NCI-H1436 treated with DMSO at 0.1 percent for 48 hours (cell line): ENCODE measurements around the gene POC1B.

Source experiments
- DNase-seq: peaks from one replicate; lab custom pipeline; 2025; lab: John Stamatoyannopoulos, UW

POC1B gene

GRCh38 chr12:89384807-89385206 lies 141.0 kb downstream of the POC1B start:
- no peak for DNase-seq

DNA sequence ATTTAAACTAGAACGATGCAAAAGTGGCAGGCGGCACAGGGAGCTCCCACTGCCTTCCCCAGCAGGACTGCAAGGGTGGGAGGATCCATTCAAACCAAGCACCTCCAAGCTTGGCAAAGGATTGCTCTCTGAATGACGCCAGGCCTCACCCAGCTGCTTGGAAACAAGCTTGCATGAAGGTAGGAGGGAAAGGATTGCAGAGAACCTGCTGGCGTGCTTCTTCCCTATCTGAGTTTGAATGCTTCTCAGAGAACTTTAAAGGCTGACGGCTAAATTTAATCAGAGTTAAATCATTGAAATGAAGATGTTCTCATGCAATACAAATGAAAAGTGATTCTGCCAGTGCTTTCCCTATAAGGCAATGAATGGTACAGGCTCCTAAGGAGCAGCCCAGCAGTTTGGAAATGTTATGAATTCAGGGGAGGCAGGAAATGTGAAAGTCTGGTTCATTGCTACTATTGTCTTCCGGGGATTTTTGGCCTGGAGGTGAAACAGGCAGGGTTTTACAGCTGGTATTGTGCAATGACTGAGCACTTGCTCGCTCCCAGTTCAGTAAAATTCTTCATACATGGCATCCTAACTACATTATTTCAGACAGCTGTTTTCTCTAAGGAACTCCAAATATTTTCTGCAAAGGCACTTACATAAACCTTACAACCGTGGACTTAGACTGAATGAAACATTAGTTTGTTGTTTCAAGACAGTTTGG lies 141.6 kb downstream of the POC1B start:
- DNase-seq, result no peak

DNA sequence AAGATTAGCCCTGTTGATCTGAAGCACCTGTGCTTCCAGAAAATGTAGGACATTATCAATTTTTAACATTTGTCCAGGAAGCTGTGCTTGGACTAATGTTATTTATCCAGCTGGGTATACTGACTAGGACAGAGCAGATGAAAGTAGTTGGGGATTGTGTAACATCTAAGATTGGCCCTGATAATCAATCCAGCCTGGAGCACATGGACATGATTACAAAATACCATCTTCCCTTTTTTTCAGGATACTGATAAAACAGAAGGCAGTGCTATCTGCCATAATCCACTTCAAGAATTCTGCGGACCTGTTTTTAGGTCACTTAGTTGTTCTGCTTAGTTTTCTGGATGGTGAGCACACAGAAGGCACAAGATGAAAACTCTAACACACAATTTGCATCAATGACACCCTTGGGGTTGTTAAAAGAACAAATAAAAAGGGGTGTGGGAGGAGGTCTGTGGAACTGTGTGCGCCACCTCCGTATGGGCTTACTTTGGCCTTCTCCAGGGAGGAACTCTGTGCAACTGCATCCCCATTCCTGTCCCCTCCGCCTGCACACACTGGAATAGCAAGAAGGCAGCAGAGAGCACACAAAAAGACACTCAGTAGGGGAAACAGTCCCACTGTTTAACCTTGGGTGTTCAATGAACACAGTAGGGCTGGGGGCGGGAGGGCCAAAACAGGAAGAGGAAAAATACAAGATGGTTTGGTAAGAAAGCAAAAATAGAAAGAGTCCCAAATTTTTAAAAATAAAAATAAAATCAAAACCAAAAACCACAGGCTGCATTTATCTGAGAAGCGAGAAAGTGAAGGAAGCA lies 142.4 kb downstream of the POC1B start:
- DNase-seq, result no peak

DNA sequence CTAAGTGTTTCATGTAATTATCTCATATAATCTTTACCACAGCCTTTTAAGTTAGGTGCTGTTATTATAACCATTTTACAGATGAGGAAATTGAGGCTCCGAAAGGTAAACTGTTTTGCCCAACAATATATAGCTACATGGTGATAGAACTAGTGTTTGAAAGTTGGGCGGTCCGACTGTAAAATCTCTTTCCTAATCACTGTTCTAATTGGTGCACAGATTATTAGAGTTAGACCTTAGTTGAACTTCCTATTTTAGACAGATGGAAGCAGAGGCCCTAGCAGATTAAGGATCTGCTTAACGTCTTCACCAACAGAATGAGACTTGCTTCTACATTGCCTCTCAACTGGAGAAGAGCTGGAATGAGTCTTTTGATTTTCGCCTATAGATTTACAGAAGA lies 143.5 kb downstream of the POC1B start:
- no peak for DNase-seq

DNA sequence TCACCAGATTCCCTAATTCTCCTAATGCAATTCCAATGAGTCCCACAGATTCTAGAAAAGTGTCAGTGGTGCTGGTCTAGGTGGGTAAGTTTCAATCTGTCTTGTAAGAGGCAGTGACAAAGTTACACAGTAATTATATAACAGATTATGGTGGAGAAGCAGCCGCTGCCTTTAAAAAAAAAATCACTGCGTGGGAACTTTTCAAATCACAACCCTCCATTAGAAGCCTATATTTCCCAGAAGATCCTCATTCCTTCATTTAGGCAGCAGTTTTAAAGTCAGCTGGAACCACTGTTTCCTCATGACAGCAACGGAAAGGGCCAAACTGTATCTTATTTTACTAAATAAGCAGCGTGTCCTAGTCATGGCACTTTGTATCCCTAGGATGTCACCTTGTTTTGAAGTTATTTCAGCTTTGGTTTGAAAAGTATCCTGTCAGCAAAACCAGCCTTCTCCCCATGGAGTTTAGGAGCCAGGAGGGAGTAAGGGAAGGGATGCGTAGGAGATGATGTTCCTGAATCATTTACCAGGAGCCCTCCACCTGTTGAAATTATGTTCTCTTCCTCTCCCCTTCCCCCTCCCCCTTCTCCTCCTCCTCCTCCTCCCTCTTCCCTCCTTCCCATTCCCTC lies 145.9 kb downstream of the POC1B start:
- no peak for DNase-seq

GRCh38 chr12:89379148-89379838 lies 146.6 kb downstream of the POC1B start:
- DNase-seq, result no peak

DNA sequence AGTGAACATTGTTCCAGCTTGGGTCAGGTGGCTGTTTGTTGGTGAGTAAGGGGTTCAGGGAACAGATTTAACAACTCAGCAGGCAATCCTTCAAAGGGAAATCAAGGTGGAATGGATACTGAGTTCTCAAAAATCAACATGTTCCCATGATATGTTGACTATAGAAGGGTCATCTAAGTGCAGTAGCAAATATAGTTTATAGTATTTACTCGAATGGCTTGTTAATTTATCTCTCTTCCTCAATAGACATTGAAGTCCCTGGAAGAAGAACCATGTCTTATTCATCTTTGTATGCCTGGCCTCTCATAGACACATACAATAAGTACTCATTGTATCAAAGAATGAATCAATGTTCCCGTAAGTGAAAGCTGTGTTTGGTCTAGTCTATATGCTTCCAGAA lies 149.0 kb downstream of the POC1B start:
- DNase-seq, result no peak

DNA sequence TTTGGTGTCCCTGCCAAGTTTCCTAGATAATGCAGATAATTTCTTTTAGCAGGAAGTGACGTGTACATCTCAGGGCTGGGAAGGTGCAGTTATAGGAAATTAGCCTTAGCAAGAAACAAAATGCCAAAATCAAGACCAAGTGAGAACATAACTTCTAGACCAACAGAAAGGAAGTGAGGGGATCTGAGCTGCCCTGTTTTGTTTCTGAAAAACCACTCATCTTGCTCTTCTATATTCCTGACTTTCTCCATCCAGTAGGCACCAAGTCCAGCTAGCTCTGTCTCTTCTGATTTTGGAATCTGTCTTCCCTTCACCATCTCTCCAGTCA lies 149.7 kb downstream of the POC1B start:
- no peak for DNase-seq

- no peak for DNase-seq
These were observed 151.9 kb downstream of the POC1B start for GRCh38 chr12:89373763-89374572.

DNA sequence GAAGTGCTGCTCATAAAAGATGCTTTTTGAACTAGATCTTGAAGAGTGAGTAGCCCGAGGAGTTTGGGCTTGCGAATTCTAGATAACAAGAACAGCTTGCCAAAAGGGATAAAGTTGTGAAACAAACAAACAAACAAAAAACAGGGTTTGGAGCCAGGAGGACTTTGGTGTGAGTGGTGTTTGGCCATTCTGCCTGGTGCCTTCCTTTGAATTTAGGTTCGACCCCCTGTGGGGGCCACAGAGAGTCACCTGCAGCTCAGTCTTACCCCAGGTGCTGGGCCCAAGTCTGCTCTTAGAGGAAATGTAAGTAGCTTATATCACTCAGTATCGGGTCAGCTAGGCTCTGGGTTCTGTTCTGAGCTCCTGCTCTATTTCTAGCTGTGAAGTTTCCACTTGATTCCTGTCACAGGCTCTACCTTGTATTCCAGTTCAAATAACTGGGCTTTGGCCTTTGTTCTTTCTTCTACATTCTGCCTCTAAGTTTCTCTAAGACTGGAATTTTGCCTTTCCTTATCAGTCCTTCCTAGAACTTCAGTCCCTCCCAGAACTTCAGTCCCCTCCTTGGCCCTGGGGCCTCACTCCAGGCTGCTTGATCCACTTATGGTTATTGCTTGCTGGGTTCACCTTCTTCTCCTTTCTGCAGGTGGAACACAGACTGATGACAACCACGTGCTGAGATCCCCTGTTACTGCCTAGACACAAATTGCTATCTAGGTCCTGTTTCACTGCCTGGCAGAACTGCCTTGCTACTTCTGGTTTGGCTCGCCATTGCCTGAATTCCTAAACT lies 153.1 kb downstream of the POC1B start:
- DNase-seq, result no peak

- DNase-seq, result no peak
These were observed 155.0 kb downstream of the POC1B start for GRCh38 chr12:89370850-89371249.

GRCh38 chr12:89370421-89370831 lies 155.4 kb downstream of the POC1B start:
- no peak for DNase-seq
